GM08714 (cell line): ENCODE measurements around the gene MRO.
A peak's percentile ranks its signal among the peaks of the same experiment; 100 is the strongest.
"Not testable (repeated sequence)": the region's sequence is repeated elsewhere in the genome, so short reads cannot be mapped to it uniquely, and the experiment has no call there.

Experiments
- H3K4me3 ChIP-seq: fragments of 200-500 bp; sonication (Bioruptor generic); 2 replicates; pipeline ENCODE4 v1.5.1; 2014; ENCODE audit warnings: mild to moderate bottlenecking, low read length, inconsistent platforms
- ZNF274 ChIP-seq: IDR thresholded peaks from 2 replicates; pipeline ENCODE4 v1.6.1; 2012; ENCODE audit warnings: mild to moderate bottlenecking, low read depth, low read length

MRO gene

GRCh38 chr18:50819728-50820378 is at the start of gene MRO:
MRO (minus strand) TSS chr18:50820016; CDS start chr18:50809400, 10,616 bp downstream.
- H3K4me3 ChIP-seq: peak within 1 kb of the TSS; percentile 54; the same call in 1 of the 2 replicates
- no peak for TF ChIP-seq ZNF274

GRCh38 chr18:50869150-50869549 is 49.3 kb upstream of the MRO start:
- no peak for TF ChIP-seq ZNF274
- no peak overlapping the region for H3K4me3 ChIP-seq

- no peak for TF ChIP-seq ZNF274
These were observed 46.9 kb upstream of the MRO start for GRCh38 chr18:50866765-50867164.

GRCh38 chr18:50863840-50864375 is 44.1 kb upstream of the MRO start:
- TF ChIP-seq ZNF274: no peak
- no peak overlapping the region for H3K4me3 ChIP-seq

More at GRCh38 chr18:50866765-50867164, 46.9 kb upstream of the MRO start:
- no peak overlapping the region for H3K4me3 ChIP-seq

DNA sequence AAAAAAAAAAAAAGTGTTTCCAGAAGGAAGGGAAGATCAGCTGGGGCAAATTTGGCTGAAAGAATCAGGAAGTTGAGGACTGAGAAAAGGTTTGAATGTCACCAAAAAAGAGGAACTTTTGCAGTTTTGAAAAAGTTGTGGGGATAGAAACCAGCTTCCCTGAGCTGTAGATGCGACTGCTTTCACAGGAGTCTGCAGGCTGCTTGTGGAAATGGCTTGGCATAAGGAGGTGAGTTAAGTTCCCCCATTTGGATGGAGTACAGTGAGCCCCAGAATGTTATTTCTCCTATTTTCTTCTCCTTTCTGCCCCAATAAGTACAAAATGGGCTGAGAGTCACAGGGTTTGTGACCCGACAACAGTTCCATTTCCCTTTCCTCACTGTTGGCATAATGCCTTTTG is 42.6 kb upstream of the MRO start:
- no peak for TF ChIP-seq ZNF274
- H3K4me3 ChIP-seq: no peak overlapping the region

GRCh38 chr18:50861617-50862016 is 41.8 kb upstream of the MRO start:
- no peak overlapping the region for H3K4me3 ChIP-seq
- no peak for TF ChIP-seq ZNF274

- no peak overlapping the region for H3K4me3 ChIP-seq
- TF ChIP-seq ZNF274: no peak
These were observed 40.2 kb upstream of the MRO start for GRCh38 chr18:50859793-50860555.

DNA sequence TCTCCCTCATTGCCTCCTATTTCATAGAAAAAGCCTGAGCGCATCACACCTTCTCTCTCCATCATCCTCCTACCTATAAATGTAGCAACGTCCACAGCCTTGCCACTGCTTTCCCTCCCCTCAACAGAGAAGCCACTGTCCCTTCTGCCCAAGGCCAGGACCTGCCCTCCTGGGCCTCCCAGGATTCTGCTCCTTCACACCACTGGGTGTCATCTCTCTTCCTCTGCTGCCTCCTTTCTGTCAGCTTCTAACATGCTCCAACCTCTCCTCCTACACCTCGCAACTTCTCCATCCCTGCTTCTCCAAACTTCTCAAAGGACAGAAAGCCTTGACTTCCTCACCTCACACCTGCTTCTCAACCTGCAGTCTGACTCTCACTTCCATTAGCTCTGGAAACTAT is 37.9 kb upstream of the MRO start:
- H3K4me3 ChIP-seq: no peak overlapping the region
- TF ChIP-seq ZNF274: no peak

GRCh38 chr18:50857166-50857565 is 37.4 kb upstream of the MRO start:
- H3K4me3 ChIP-seq: not testable (repeated sequence)

DNA sequence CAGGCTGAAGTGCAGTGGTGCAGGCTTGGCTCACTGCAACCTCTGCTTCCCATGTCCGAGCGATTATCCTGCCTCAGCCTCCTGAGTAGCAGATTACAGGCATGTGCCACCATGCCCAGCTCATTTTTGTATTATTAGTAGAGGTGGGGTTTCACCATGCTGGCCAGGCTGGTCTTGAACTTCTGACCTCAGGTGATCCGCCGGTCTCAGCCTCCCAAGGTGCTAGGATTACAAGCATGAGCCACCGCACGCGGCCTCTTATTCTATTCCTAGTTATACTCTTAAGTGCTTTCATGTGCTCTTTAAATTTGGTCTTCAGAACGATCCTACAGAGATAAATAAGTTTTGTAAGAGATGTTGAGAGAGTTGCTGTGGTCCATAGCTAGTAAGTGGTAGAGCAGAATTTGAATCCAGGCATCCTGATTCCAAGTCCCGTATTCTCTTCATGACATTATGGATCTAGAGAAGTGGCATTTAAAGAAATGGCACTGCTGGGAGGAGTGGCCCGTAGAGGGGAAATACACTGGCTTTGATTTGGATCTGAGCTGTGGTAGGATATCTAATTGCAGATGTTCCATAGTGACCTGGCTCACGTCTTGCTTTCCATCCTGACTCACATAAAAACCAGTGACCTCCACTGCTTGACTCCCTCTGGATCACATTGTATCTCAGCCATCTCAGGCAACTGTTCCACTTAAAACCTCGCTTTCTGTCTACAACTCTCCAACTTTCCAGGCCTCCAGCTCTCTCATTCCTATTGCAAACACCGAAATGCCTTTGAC is 36.4 kb upstream of the MRO start:
- H3K4me3 ChIP-seq: no peak overlapping the region
- TF ChIP-seq ZNF274: no peak

GRCh38 chr18:50853863-50854271 is 34.1 kb upstream of the MRO start:
- no peak for TF ChIP-seq ZNF274
- no peak overlapping the region for H3K4me3 ChIP-seq

DNA sequence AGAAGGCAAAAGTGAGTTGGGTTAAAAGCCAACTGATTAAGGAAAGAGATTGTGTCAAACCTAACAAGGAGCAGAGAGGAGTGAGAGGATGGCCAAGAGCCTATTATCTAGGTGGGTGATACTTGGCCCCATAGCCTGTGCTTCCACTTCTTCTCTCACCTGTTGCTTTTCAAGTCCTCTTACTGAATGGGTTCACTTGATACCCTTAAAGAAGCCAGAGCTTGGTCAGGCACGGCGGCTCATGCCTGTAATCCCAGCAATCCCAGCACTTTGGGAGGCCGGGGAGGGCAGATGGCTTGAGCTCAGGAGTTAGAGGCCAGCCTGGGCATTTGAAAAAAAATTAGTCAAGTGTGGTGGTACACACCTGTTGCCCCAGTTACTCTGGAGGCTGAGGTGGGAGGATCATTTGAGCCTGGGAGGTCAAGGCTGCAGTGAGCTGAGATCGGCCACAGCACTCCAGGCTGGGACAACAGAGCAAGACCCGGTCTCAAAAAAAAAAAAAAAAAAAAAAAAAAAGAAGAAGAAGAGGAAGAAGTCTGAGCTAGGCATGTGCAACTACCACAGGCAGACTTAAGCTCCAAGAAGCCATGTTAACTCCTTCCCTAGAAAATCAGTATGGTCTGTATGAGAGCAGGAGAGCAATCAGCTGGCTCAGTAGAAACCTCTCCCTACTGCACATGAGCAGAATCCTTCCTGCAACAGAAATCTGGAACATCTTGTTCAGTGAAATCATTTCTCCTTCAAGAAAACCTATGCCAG is 30.7 kb upstream of the MRO start:
- H3K4me3 ChIP-seq: no peak overlapping the region
- TF ChIP-seq ZNF274: no peak

DNA sequence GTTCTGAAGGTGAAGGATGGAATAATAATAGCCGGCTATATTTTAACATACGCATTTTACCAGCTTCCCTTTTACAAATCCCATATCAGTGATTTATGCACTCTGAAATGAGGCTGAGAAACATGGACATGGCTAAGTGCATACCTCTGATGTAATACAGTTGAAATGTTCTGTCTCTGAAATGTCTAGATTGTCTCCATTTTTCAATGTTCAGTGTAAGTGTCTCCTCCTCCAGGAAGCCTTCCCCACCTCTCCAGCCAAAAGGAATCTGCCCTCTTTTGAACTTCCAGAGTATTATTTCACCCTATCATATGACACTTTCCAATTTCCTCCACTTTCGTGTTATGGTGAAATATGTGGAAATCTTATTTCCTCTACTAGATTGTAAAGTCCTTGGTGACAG is 29.6 kb upstream of the MRO start:
- H3K4me3 ChIP-seq: no peak overlapping the region
- no peak for TF ChIP-seq ZNF274

DNA sequence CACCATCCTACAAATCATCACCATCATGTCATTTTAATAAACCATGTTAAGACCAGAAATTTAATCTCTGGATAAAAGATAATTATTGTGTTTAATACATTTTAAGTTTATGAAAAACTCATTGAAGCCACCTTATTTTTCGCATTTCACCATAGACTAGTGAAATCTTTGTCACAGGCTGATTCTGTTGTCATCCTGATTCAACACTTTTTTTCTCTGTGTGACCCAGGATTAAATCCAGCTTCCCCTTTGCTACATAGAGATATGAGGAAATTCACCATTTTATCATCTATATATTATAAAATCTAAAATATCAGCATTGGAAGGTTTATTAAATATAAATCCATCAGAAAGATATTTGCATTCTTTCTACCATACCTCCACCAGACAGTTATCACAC is 29.2 kb upstream of the MRO start:
- no peak for TF ChIP-seq ZNF274

More for the DNA sequence above, 29.2 kb upstream of the MRO start:
- H3K4me3 ChIP-seq: no peak overlapping the region
